Hair follicular keratinocyte (primary cell): Measurements from ENCODE around the gene ARHGEF26. TPM values are rescaled to one million over a fixed set of nuclear protein-coding genes. Genes with fewer than 3 reads are reported as not detected.

Source experiments
- total RNA-seq: library from RNA; depleted of rRNA; stranded (reverse); fragments of >200 nt; gene quantifications from 2 replicates; pipeline ENCODE4 v1.2.3, GENCODE V29; 2015

Gene ARHGEF26
- 2.0 and 2.6 TPM in 2 replicates for total RNA-seq

GRCh38 chr3:154120961-154121700 lies at the start of gene ARHGEF26:
Gene ARHGEF26, plus strand, starts transcription at chr3:154121390. Its CDS starts 603 bp downstream, at chr3:154121993.

Other genes with a start within 250 kb of the ARHGEF26 start
- gene DHX36, start 203.1 kb downstream of the ARHGEF26 start, total RNA-seq: 14.8 and 28.4 TPM in 2 replicates